HEK293 (cell line): ENCODE measurements around the gene TSSK6.

Experiments
- CTCF ChIA-PET: fragments of 350-600 bp; formaldehyde crosslinking; extraction: SDS; loops from one replicate; lab custom pipeline; 2021; ENCODE audit warnings: antibody characterized with exemption; lab: Yijun Ruan, JAX
- POLR2A ChIA-PET: fragments of 300-600 bp; formaldehyde crosslinking; extraction: SDS; loops from one replicate; lab custom pipeline; 2020; ENCODE audit warnings: antibody characterized with exemption, inconsistent platforms; lab: Yijun Ruan, JAX
- H3K27ac ChIP-seq: fragments of 200-500 bp; sonication (Bioruptor generic); 2 replicates; pipeline ENCODE4 v1.5.1; 2014; ENCODE audit warnings: low read depth, low read length, control low read depth, inconsistent platforms; ENCODE audit errors: extremely low read depth
- H3K36me3 ChIP-seq, 2 experiments: fragments of 200-500 bp in 1 of 2; sonication (Bioruptor generic) in 1 of 2; 1 replicate in 1 of 2; 2 replicates in 1 of 2; pipeline ENCODE4 v1.5.1; 2014 to 2017; ENCODE audit warnings: inconsistent platforms in 2 of 2, low read length in 2 of 2; ENCODE audit not compliant: control insufficient read depth in 2 of 2, insufficient read depth in 1 of 2
- H3K4me1 ChIP-seq: fragments of 200-500 bp; sonication (Bioruptor generic); 2 replicates; pipeline ENCODE4 v1.5.1; 2014; ENCODE audit warnings: mild to moderate bottlenecking, low read length, inconsistent platforms; ENCODE audit not compliant: control insufficient read depth, insufficient read depth
- H3K4me3 ChIP-seq: 2 replicates; pipeline ENCODE4 v1.5.1; 2011; ENCODE audit warnings: low read depth, mild to moderate bottlenecking, control low read depth, low read length, moderate library complexity
- H3K9me3 ChIP-seq: fragments of 200-500 bp; sonication (Bioruptor generic); 2 replicates; pipeline ENCODE4 v1.5.1; 2014; ENCODE audit warnings: low read depth, low read length, inconsistent platforms; ENCODE audit not compliant: control insufficient read depth, insufficient read depth
- KLF16 ChIP-seq: fragments of 450-650 bp; formaldehyde crosslinking; IDR thresholded peaks from 2 replicates; pipeline ENCODE4 v1.5.1; 2017; ENCODE audit warnings: missing biosample characterization, missing genetic modification characterization
- KLF8 ChIP-seq: fragments of 450-650 bp; formaldehyde crosslinking; IDR thresholded peaks from 2 replicates; pipeline ENCODE4 v1.5.1; 2016; ENCODE audit warnings: missing biosample characterization, missing genetic modification characterization
- OSR2 ChIP-seq: fragments of 450-650 bp; formaldehyde crosslinking; IDR thresholded peaks from 2 replicates; pipeline ENCODE4 v1.5.1; 2016; ENCODE audit warnings: missing biosample characterization, missing genetic modification characterization
- SALL2 ChIP-seq: fragments of 450-650 bp; formaldehyde crosslinking; IDR thresholded peaks from 2 replicates; pipeline ENCODE4 v1.5.0; 2017; ENCODE audit warnings: missing biosample characterization, mild to moderate bottlenecking, missing genetic modification characterization, borderline replicate concordance
- SCRT1 ChIP-seq: fragments of 450-650 bp; formaldehyde crosslinking; IDR thresholded peaks from 2 replicates; pipeline ENCODE4 v1.5.1; 2016; ENCODE audit warnings: missing biosample characterization, missing genetic modification characterization, borderline replicate concordance
- ZNF146 ChIP-seq: fragments of 450-650 bp; formaldehyde crosslinking; IDR thresholded peaks from 2 replicates; pipeline ENCODE4 v1.5.1; 2016; ENCODE audit warnings: missing biosample characterization, missing genetic modification characterization
- ZNF221 ChIP-seq: fragments of 450-650 bp; formaldehyde crosslinking; IDR thresholded peaks from 2 replicates; pipeline ENCODE4 v1.5.1; 2017; ENCODE audit warnings: missing biosample characterization, missing genetic modification characterization, borderline replicate concordance
- ZNF248 ChIP-seq: fragments of 450-650 bp; formaldehyde crosslinking; IDR thresholded peaks from 2 replicates; pipeline ENCODE4 v1.5.1; 2017; ENCODE audit warnings: missing biosample characterization, missing genetic modification characterization
- ZNF37A ChIP-seq: fragments of 450-650 bp; IDR thresholded peaks from 2 replicates; pipeline ENCODE4 v1.5.1; 2018; ENCODE audit warnings: missing biosample characterization, missing genetic modification characterization
- ZNF48 ChIP-seq: fragments of 450-650 bp; formaldehyde crosslinking; IDR thresholded peaks from 2 replicates; pipeline ENCODE4 v1.5.1; 2016; ENCODE audit warnings: missing biosample characterization, missing genetic modification characterization
- ZNF560 ChIP-seq: fragments of 450-650 bp; formaldehyde crosslinking; IDR thresholded peaks from 2 replicates; pipeline ENCODE4 v1.5.1; 2017; ENCODE audit warnings: missing biosample characterization, missing genetic modification characterization, borderline replicate concordance
- ZNF571 ChIP-seq: fragments of 450-650 bp; formaldehyde crosslinking; IDR thresholded peaks from 2 replicates; pipeline ENCODE4 v1.5.0; 2017; ENCODE audit warnings: missing biosample characterization, missing genetic modification characterization
- ZNF585B ChIP-seq: fragments of 450-650 bp; formaldehyde crosslinking; IDR thresholded peaks from 2 replicates; pipeline ENCODE4 v1.5.1; 2016; ENCODE audit warnings: missing biosample characterization, missing genetic modification characterization
- TF ChIP-seq, protein P1 (sequence below): fragments of 450-650 bp; formaldehyde crosslinking; IDR thresholded peaks from 2 replicates; pipeline ENCODE4 v1.5.1; 2016; ENCODE audit warnings: missing biosample characterization, missing genetic modification characterization
- TF ChIP-seq, protein P2 (sequence below): fragments of 450-650 bp; formaldehyde crosslinking; IDR thresholded peaks from 2 replicates; pipeline ENCODE4 v1.5.1; 2016; ENCODE audit warnings: missing biosample characterization, missing genetic modification characterization
- TF ChIP-seq, protein P3 (sequence below): fragments of 450-650 bp; formaldehyde crosslinking; IDR thresholded peaks from 2 replicates; pipeline ENCODE4 v1.5.1; 2017; ENCODE audit warnings: missing biosample characterization, mild to moderate bottlenecking, missing genetic modification characterization, moderate library complexity
- TF ChIP-seq, protein P4 (sequence below): fragments of 450-650 bp; formaldehyde crosslinking; IDR thresholded peaks from 2 replicates; pipeline ENCODE4 v1.5.1; 2016; ENCODE audit warnings: missing biosample characterization, missing genetic modification characterization
- TF ChIP-seq, protein P5 (sequence below): fragments of 450-650 bp; formaldehyde crosslinking; conservative IDR thresholded peaks from 2 replicates; pipeline ENCODE4 v1.5.1; 2016; ENCODE audit warnings: low read depth, missing biosample characterization, missing genetic modification characterization

TSSK6 gene

DNA sequence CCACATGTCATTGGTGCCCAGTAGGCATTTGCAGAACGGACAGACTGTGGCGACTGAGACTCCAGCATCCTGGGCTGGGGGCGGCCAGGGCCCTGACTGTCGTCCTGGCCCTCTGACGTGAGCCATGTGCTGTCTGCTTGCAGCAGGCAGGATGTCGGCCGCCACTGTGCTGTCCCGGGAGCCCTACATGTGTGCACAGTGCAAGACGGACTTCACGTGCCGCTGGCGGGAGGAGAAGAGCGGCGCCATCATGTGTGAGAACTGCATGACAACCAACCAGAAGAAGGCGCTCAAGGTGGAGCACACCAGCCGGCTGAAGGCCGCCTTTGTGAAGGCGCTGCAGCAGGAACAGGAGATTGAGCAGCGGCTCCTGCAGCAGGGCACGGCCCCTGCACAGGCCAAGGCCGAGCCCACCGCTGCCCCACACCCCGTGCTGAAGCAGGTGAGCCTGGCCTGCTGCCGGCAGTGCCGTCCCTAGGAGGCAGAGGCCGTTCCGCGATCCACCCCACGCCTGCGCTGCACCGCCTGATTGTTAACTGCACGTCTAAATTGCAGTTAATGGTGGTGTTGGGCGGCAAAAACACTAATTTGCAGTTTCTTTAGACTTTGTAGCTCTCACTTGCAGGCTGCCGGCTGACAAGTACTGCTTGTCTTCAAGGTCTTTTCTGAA lies 14.2 kb downstream of the TSSK6 start (continued):
- TF ChIP-seq OSR2 (tag by site-specific recombination) (no peak), ZNF571 (tag by site-specific recombination) (no peak), ZNF48 (no peak)
- TF ChIP-seq, protein P1, sequence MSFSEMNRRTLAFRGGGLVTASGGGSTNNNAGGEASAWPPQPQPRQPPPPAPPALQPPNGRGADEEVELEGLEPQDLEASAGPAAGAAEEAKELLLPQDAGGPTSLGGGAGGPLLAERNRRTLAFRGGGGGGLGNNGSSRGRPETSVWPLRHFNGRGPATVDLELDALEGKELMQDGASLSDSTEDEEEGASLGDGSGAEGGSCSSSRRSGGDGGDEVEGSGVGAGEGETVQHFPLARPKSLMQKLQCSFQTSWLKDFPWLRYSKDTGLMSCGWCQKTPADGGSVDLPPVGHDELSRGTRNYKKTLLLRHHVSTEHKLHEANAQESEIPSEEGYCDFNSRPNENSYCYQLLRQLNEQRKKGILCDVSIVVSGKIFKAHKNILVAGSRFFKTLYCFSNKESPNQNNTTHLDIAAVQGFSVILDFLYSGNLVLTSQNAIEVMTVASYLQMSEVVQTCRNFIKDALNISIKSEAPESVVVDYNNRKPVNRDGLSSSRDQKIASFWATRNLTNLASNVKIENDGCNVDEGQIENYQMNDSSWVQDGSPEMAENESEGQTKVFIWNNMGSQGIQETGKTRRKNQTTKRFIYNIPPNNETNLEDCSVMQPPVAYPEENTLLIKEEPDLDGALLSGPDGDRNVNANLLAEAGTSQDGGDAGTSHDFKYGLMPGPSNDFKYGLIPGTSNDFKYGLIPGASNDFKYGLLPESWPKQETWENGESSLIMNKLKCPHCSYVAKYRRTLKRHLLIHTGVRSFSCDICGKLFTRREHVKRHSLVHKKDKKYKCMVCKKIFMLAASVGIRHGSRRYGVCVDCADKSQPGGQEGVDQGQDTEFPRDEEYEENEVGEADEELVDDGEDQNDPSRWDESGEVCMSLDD (tag by site-specific recombination): no peak
- TF ChIP-seq, protein P2, sequence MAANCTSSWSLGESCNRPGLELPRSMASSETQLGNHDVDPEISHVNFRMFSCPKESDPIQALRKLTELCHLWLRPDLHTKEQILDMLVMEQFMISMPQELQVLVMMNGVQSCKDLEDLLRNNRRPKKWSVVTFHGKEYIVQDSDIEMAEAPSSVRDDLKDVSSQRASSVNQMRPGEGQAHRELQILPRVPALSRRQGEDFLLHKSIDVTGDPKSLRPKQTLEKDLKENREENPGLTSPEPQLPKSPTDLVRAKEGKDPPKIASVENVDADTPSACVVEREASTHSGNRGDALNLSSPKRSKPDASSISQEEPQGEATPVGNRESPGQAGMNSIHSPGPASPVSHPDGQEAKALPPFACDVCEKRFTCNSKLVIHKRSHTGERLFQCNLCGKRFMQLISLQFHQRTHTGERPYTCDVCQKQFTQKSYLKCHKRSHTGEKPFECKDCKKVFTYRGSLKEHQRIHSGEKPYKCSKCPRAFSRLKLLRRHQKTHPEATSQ (tag by site-specific recombination): no peak
- TF ChIP-seq, all 188 proteins: peak for 0

DNA sequence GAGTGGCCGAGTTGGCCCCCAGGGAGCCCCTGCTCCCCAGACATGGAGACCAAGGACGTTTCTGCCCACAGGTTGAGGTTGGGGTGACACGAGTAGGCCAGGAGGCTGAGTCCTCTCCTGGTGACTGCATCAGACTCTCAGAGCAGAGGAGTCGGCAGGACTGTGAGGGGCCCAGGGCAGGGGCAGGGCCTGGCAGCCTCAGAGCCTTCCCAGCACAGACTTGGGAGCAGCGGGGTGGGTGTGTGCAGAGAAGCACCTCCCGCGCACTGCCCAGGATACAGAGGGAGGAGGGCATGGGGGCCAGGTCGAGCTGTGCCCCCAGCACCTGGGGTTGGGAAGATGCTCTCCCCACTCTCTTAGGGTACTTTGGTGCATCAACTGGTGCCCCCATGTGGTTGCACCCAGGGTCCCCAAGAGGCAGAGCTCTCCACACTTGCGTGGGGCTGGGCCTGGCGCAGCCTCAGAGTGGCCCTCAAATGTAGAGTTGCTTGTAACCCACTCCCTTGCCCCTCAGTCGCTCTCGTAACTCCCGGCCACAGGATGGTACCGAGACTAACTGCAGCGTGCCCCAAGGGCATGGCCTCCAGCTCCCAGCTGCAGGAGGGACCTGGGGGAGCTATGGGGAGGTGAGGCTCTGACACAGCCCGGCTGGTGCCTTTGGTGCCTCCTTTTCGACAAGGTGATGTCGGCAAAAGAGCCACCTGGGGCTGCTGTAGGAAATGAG lies 15.9 kb downstream of the TSSK6 start:
- ChIA-PET CTCF (interaction anchor here (1.2 kb wide), 1 partner anchor 9 kb away, joined by 6 read pairs; no protein-coding TSS in a partner anchor), POLR2A (no interaction called here)
- H3K27ac ChIP-seq: 0 out of 2 replicates have a peak overlapping the region, but pooled peaks have one; percentile 14
- TF ChIP-seq SCRT1 (no peak), ZNF221 (no peak), ZNF585B (tag by site-specific recombination) (no peak), ZNF248 (tag by site-specific recombination) (no peak)
- TF ChIP-seq, protein P3, sequence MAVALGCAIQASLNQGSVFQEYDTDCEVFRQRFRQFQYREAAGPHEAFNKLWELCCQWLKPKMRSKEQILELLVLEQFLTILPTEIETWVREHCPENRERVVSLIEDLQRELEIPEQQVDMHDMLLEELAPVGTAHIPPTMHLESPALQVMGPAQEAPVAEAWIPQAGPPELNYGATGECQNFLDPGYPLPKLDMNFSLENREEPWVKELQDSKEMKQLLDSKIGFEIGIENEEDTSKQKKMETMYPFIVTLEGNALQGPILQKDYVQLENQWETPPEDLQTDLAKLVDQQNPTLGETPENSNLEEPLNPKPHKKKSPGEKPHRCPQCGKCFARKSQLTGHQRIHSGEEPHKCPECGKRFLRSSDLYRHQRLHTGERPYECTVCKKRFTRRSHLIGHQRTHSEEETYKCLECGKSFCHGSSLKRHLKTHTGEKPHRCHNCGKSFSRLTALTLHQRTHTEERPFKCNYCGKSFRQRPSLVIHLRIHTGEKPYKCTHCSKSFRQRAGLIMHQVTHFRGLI: no peak
- H3K4me1 ChIP-seq: no peaks in the 10 kb centered on the region
- H3K4me3 ChIP-seq: no peak overlapping the region
- H3K36me3 ChIP-seq: peaks cover 4 to 95% of the 10 kb centered on the region in 2 experiments; a peak in 2 of 3 replicates
- no peaks in the 10 kb centered on the region for H3K9me3 ChIP-seq

DNA sequence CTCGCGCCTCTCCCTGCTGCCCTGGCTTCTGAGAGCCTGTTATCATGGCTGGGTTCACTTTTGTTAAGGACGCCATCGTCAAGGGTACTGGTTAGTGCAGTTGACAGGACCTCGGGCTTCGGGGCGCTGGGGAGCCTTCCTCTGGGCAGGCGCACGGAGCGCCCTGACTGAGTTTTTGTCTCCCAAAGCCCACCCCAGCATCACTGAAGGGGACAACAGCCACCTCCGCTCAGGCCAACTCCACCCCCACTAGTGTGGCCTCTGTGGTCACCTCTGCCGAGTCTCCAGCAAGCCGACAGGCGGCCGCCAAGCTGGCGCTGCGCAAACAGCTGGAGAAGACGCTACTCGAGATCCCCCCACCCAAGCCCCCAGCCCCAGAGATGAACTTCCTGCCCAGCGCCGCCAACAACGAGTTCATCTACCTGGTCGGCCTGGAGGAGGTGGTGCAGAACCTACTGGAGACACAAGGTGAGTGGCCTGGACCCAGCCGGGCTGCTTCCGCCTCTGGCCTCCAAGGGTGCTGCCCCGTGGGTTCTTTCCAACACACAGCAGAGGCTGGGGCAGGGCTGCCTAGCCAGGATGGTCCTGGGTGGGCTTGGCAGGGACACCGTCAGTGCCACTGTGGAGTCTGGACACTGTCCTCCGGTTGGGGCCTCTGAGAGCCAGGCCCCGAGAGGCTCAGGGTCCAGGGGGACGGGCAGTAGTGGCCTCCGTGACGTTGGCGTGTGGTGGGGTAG lies 16.9 kb downstream of the TSSK6 start:
- H3K36me3 ChIP-seq: peaks cover 0 to 94% of the 10 kb centered on the region in 2 experiments; a peak in 2 of 3 replicates
- H3K4me1 ChIP-seq: no peaks in the 10 kb centered on the region
- no peaks in the 10 kb centered on the region for H3K9me3 ChIP-seq
- ChIA-PET POLR2A (no interaction called here), CTCF (no interaction called here)
- H3K4me3 ChIP-seq: no peak overlapping the region
- H3K27ac ChIP-seq: no peak overlapping the region
- TF ChIP-seq, protein P4, sequence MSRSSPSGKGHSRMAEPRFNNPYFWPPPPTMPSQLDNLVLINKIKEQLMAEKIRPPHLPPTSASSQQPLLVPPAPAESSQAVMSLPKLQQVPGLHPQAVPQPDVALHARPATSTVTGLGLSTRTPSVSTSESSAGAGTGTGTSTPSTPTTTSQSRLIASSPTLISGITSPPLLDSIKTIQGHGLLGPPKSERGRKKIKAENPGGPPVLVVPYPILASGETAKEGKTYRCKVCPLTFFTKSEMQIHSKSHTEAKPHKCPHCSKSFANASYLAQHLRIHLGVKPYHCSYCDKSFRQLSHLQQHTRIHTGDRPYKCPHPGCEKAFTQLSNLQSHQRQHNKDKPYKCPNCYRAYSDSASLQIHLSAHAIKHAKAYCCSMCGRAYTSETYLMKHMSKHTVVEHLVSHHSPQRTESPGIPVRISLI (tag by site-specific recombination): no peak
- TF ChIP-seq ZNF37A (tag by site-specific recombination): no peak
- TF ChIP-seq KLF16 (tag by site-specific recombination): no peak
- TF ChIP-seq SALL2: no peak
- TF ChIP-seq, protein P5, sequence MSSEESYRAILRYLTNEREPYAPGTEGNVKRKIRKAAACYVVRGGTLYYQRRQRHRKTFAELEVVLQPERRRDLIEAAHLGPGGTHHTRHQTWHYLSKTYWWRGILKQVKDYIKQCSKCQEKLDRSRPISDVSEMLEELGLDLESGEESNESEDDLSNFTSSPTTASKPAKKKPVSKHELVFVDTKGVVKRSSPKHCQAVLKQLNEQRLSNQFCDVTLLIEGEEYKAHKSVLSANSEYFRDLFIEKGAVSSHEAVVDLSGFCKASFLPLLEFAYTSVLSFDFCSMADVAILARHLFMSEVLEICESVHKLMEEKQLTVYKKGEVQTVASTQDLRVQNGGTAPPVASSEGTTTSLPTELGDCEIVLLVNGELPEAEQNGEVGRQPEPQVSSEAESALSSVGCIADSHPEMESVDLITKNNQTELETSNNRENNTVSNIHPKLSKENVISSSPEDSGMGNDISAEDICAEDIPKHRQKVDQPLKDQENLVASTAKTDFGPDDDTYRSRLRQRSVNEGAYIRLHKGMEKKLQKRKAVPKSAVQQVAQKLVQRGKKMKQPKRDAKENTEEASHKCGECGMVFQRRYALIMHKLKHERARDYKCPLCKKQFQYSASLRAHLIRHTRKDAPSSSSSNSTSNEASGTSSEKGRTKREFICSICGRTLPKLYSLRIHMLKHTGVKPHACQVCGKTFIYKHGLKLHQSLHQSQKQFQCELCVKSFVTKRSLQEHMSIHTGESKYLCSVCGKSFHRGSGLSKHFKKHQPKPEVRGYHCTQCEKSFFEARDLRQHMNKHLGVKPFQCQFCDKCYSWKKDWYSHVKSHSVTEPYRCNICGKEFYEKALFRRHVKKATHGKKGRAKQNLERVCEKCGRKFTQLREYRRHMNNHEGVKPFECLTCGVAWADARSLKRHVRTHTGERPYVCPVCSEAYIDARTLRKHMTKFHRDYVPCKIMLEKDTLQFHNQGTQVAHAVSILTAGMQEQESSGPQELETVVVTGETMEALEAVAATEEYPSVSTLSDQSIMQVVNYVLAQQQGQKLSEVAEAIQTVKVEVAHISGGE (tag by site-specific recombination): no peak
- TF ChIP-seq ZNF560 (tag by site-specific recombination): no peak
- no peak for TF ChIP-seq ZNF146
- TF ChIP-seq KLF8 (tag by site-specific recombination): no peak
